HepG2 (cell line): ENCODE measurements around the gene NDRG2. TPM values are rescaled to one million over a fixed set of nuclear protein-coding genes. Genes with fewer than 3 reads are reported as not detected.

Source experiments
- CCDC6 ChIP-seq: sonication (generic); formaldehyde crosslinking; IDR thresholded peaks from 2 replicates; pipeline ENCODE4 v1.8.1; 2022; ENCODE audit warnings: mild to moderate bottlenecking, missing genetic modification reagents, moderate library complexity
- DNMT3B ChIP-seq: conservative IDR thresholded peaks from 2 replicates; pipeline ENCODE4 v1.6.1; 2016; ENCODE audit warnings: missing biosample characterization, control low read depth
- DZIP1 ChIP-seq: sonication (generic); formaldehyde crosslinking; IDR thresholded peaks from 2 replicates; pipeline ENCODE4 v1.5.0; 2020; ENCODE audit warnings: mild to moderate bottlenecking, missing genetic modification reagents
- GFI1 ChIP-seq: sonication (generic); formaldehyde crosslinking; IDR thresholded peaks from 2 replicates; pipeline ENCODE4 v1.5.0; 2020; ENCODE audit warnings: missing genetic modification reagents, mild to moderate bottlenecking, borderline replicate concordance
- HOXA5 ChIP-seq: sonication (generic); formaldehyde crosslinking; IDR thresholded peaks from 2 replicates; pipeline ENCODE4 v1.4.0; 2020; ENCODE audit warnings: missing genetic modification reagents
- NRL ChIP-seq: sonication (generic); formaldehyde crosslinking; IDR thresholded peaks from 2 replicates; pipeline ENCODE4 v1.5.0; 2020; ENCODE audit warnings: missing genetic modification reagents, mild to moderate bottlenecking, moderate library complexity, borderline replicate concordance
- SKIL ChIP-seq: sonication (generic); formaldehyde crosslinking; IDR thresholded peaks from 2 replicates; pipeline ENCODE4 v1.8.0; 2022; ENCODE audit warnings: missing genetic modification reagents, mild to moderate bottlenecking, moderate library complexity, borderline replicate concordance
- SNAPC4 ChIP-seq: sonication (generic); formaldehyde crosslinking; IDR thresholded peaks from 2 replicates; pipeline ENCODE4 v1.4.0; 2020; ENCODE audit warnings: mild to moderate bottlenecking, missing genetic modification reagents
- TBX2 ChIP-seq: sonication (generic); formaldehyde crosslinking; IDR thresholded peaks from 2 replicates; pipeline ENCODE4 v1.5.0; 2020; ENCODE audit warnings: missing genetic modification reagents, mild to moderate bottlenecking, borderline replicate concordance
- ZBTB7B ChIP-seq: sonication (generic); formaldehyde crosslinking; IDR thresholded peaks from 2 replicates; pipeline ENCODE4 v1.4.0; 2020; ENCODE audit warnings: missing genetic modification reagents
- ZNF275 ChIP-seq: sonication (generic); formaldehyde crosslinking; IDR thresholded peaks from 2 replicates; pipeline ENCODE4 v1.8.0; 2022; ENCODE audit warnings: missing genetic modification reagents, mild to moderate bottlenecking, inconsistent platforms, borderline replicate concordance
- ZNF335 ChIP-seq: sonication (generic); formaldehyde crosslinking; IDR thresholded peaks from 2 replicates; pipeline ENCODE4 v1.4.0; 2020; ENCODE audit warnings: missing genetic modification reagents
- ZNF737 ChIP-seq: sonication (generic); formaldehyde crosslinking; IDR thresholded peaks from 2 replicates; pipeline ENCODE4 v1.5.0; 2020; ENCODE audit warnings: missing genetic modification reagents, mild to moderate bottlenecking, borderline replicate concordance
- ZNF746 ChIP-seq: sonication (generic); formaldehyde crosslinking; IDR thresholded peaks from 2 replicates; pipeline ENCODE4 v1.8.0; 2022; ENCODE audit warnings: mild to moderate bottlenecking, missing genetic modification reagents
- ZNF747 ChIP-seq: sonication (generic); formaldehyde crosslinking; IDR thresholded peaks from 2 replicates; pipeline ENCODE4 v1.8.1; 2023; ENCODE audit warnings: missing genetic modification reagents, mild to moderate bottlenecking, borderline replicate concordance
- polyA plus RNA-seq, 8 experiments: library from polyadenylated mRNA; depleted of rRNA in 3 of 8; stranded (reverse) in 7 of 8; unstranded in 1 of 8; fragments of >200 nt; fragmentation: Illumina TruSeq in 4 of 8; extraction: Trizol in 4 of 8; gene quantifications; 2 replicates each; pipeline versions ENCODE4 v1.2.1 to v1.2.3, GENCODE V29; 2011 to 2016; ENCODE audit warnings: low read depth in 4 of 8, missing spikeins in 1 of 8, mixed read lengths in 1 of 8; ENCODE audit not compliant: insufficient read depth in 1 of 8
- total RNA-seq, 5 experiments: library from RNA; depleted of rRNA; stranded (reverse); fragments of >200 nt; fragmentation: Illumina TruSeq; extraction: Trizol; gene quantifications; 2 replicates each; pipeline ENCODE4 v1.2.3, GENCODE V29; 2016; ENCODE audit warnings: low read depth in 1 of 5
- TF ChIP-seq, protein P1 (sequence below): sonication (generic); formaldehyde crosslinking; IDR thresholded peaks from 2 replicates; pipeline ENCODE4 v1.8.0; 2022; ENCODE audit warnings: mild to moderate bottlenecking, missing genetic modification reagents, moderate library complexity

Gene NDRG2
- total and polyA plus RNA-seq, 2 of the 13 experiments (the other 11 are each of a cell fraction or from before 2014, with no cell fraction given), result 27.2 to 189 TPM

DNA sequence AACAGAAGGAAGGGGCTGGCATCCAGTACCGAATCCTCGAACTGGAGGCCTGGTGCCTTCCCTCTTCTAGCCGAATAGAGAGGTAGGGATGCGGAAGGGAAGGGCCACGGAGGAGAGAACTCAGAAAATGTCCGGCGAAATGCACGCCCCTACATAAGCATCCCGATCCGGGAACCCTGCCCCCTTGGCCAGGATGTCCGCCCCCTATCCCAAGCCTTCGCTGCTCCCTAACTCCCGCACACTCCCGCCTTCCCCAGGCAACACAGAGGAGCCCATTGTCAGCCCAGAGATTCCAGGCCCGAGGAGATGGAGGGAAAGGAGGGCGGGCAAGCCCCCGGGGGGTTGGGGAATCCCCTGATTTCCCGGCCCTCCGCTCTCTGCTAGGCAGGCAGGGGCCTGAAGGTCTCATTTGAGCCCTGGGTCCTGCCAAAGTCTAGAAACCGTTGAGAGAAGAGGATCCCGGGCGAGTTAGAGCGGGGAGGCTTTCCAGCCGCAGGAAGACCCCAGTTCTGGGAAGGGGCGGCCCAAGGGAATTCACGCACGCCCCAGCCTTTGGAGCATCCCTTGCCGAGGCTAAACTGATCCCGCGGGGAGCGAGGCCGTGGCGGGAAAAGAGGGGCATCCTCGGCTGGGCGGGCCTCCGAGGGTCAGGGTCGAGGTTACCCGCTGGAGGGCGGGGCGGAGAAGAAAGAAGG lies 44.7 kb upstream of the NDRG2 start (continued):
- TF ChIP-seq SNAPC4 (peak; percentile 82), DZIP1 (peak; percentile 88; the same call in 1 of the 2 replicates), TBX2 (CRISPR knock-in tag) (peak; percentile 74), ZNF275 (CRISPR knock-in tag) (peak; percentile 36; the same call in 1 of the 2 replicates), ZNF737 (CRISPR knock-in tag) (0 out of 2 replicates have a peak, but pooled peaks have one; percentile 41), NRL (CRISPR knock-in tag) (peak; percentile 98), CCDC6 (CRISPR knock-in tag) (no peak), GFI1 (CRISPR knock-in tag) (0 out of 2 replicates have a peak, but pooled peaks have one; percentile 45), ZBTB7B (CRISPR knock-in tag) (peak; percentile 44; the same call in 1 of the 2 replicates), ZNF746 (CRISPR knock-in tag) (peak; percentile 87), DNMT3B (CRISPR knock-in tag) (peak; percentile 87), HOXA5 (0 out of 2 replicates have a peak, but pooled peaks have one; percentile 24), ZNF747 (peak; percentile 60; the same call in 1 of the 2 replicates), SKIL (CRISPR knock-in tag) (peak; percentile 73; the same call in 1 of the 2 replicates), ZNF335 (no peak)
- TF ChIP-seq, protein P1, sequence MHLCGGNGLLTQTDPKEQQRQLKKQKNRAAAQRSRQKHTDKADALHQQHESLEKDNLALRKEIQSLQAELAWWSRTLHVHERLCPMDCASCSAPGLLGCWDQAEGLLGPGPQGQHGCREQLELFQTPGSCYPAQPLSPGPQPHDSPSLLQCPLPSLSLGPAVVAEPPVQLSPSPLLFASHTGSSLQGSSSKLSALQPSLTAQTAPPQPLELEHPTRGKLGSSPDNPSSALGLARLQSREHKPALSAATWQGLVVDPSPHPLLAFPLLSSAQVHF (CRISPR knock-in tag), result 0 out of 2 replicates have a peak, but pooled peaks have one; percentile 70
